Adrenal gland (tissue), 12 donors: Measurements from ENCODE around the gene CTSH. TPM values are rescaled to one million over a fixed set of nuclear protein-coding genes. Genes with fewer than 3 reads are reported as not detected.
A peak's percentile ranks its signal among the peaks of the same experiment; 100 is the strongest.
"Not testable (repeated sequence)": the region's sequence is repeated elsewhere in the genome, so short reads cannot be mapped to it uniquely, and the experiment has no call there.

Source experiments
- DNase-seq, 7 donors: peaks; one replicate each; pipeline ENCODE4 v3.0.0-alpha.2; 2019 to 2020
- H3K27ac ChIP-seq, 5 donors: fragments of 200-600 bp; sonication (generic) in 4 of 5; 1 replicate in 3 of 5; 2 replicates in 2 of 5; pipeline versions ENCODE4 v1.5.1 to v1.8.0; 2016 to 2020; ENCODE audit warnings: mild to moderate bottlenecking in 1 of 5
- H3K27me3 ChIP-seq: fragments of 200-600 bp; 2 replicates; pipeline ENCODE4 v1.8.0; 2021
- H3K36me3 ChIP-seq, 2 donors: fragments of 200-600 bp; replicated peaks in 1 of 2; 1 replicate in 1 of 2; 2 replicates in 1 of 2; pipeline versions ENCODE4 v1.5.1 to v1.8.0; 2018 to 2022
- H3K4me1 ChIP-seq, 2 donors: fragments of 200-600 bp; replicated peaks in 1 of 2; 1 replicate in 1 of 2; 2 replicates in 1 of 2; pipeline versions ENCODE4 v1.5.1 to v1.8.0; 2018 to 2021
- H3K4me3 ChIP-seq, 4 donors: fragments of 200-600 bp; sonication (generic) in 3 of 4; one replicate each; pipeline ENCODE4 v1.5.1; 2016 to 2018
- H3K9me3 ChIP-seq, 3 donors: fragments of 200-600 bp; sonication (generic) in 1 of 3; replicated peaks in 1 of 3; 1 replicate in 2 of 3; 2 replicates in 1 of 3; pipeline versions ENCODE4 v1.5.1 to v1.8.0; 2016 to 2021
- POLR2A ChIP-seq, 2 donors: fragments of 450-650 bp; IDR thresholded peaks; one replicate each; pipeline ENCODE4 v1.6.1; 2017; ENCODE audit warnings: antibody characterized with exemption in 2 of 2, mild to moderate bottlenecking in 2 of 2, moderate library complexity in 1 of 2
- WGBS, 4 donors: extraction: QIAGEN DNeasy Blood & Tissue Kit in 2 of 4; methylation state at CpG; one replicate each; pipeline versions ENCODE4 v1.1.5 to v1.1.7; 2013 to 2017; 5-methylcytosine and 5-hydroxymethylcytosine counted together
- intact Hi-C, 2 donors: fragments of 100-400 bp; cut with DNase I; formaldehyde crosslinking; loops; one replicate each; pipeline versions ENCODE4 v1.14.1 to v1.15.0; 2022 to 2023
- polyA plus RNA-seq, 3 donors: library from polyadenylated mRNA; stranded (reverse); fragments of 200-250 nt in 2 of 3; fragments of 350-450 nt in 1 of 3; fragmentation: Illumina TruSeq in 1 of 3; extraction: RNeasy Lipid Tissue Mini Kit (QIAGEN cat#74804) in 1 of 3; gene quantifications; one replicate each; pipeline ENCODE4 v1.2.3, GENCODE V29; 2013 to 2014
- total RNA-seq, 9 donors: library from RNA; depleted of rRNA in 4 of 9; stranded (reverse); fragments of >200 nt in 4 of 9; fragments of 120-200 nt in 1 of 9; fragmentation: NEBNext Ultra II Directional in 1 of 9; extraction: Animal tissue kit (Norgen Biotek cat#: 25700) in 1 of 9; gene quantifications; one replicate each; pipeline versions ENCODE4 v1.1.0 to v1.2.4, GENCODE V29; 2013 to 2023
- TF ChIP-seq, protein P1 (sequence below), 6 experiments: fragments of 450-650 bp in 4 of 6; fragments of 200-600 bp in 2 of 6; sonication (generic) in 1 of 6; IDR thresholded peaks; 1 replicate in 5 of 6; 2 replicates in 1 of 6; pipeline versions ENCODE4 v1.5.1 to v1.8.0; 2016 to 2021; ENCODE audit warnings: antibody characterized with exemption in 6 of 6, mild to moderate bottlenecking in 2 of 6, moderate library complexity in 1 of 6
- donor health status: healthy with polysubstance abuse.
- donor health status: Bipolar disorder and iron deficiency.
- donor health status: DM: yes; HTN: yes; CAD: no.
- donor health status: DM: no; HTN: no; CAD: no.
- donor health status: DM: no; HTN: no; CAD: no.
- donor health status: DM: yes; HTN: yes; CAD: no.

CTSH gene
- total and polyA plus RNA-seq, 12 donors: 24.2 to 303 (median 139) TPM

DNA sequence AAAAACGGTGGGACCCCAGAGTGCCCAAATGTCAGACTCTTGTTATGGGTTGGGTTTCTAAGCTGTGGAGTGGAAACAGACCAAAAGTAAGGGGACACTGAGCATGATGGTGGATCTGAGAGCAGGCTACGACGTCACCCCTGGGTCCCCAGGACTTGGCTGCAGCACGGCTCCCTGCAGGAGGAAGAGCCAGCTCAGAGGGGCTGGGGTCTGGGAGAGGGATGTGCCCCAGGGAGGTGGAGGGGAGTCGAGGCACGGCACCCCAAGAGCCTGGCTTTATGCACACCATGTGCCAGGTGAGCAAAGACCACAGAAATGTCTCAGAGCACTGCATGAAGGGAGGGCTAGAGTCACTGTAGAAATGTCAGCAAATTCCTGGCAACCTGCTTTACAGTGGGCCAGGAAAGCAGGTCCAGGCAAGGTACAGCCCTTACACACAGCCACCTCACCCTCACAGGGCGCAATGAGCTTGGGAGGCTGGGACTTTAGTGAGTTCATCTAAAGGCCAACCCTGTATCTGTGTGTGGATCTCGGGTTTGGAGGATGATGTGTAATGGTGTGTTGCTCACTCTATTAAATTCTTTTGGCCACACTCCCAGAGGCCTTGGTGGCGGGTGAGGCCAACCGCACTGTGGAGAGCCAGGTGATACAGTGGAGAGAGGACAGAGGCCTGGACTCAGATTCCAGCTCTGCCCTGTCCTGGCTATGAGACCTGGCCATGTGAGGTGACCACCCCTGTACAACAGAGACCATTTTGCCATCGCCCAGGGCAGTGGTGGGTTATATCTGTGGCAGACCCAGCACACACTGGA, 14.1 kb downstream of the CTSH start:
- intact Hi-C loops: no loop called here
- WGBS, 4 donors: 56 to 63% (median 60%) methylated on average over 11 of the region's 11 CpGs
- DNase-seq: peak; percentile 83 to 93 (median 90)
- peak overlapping the region in 4 of 5 donors; percentile 41 to 93 (median 70) for H3K27ac ChIP-seq
- H3K4me1 ChIP-seq: peaks cover 7 to 25% of the 10 kb centered on the region in 2 donors
- no peak overlapping the region for H3K4me3 ChIP-seq
- peaks cover 0 to 28% of the 10 kb centered on the region in 2 donors for H3K36me3 ChIP-seq
- no peaks in the 10 kb centered on the region for H3K9me3 ChIP-seq
- H3K27me3 ChIP-seq: no peaks in the 10 kb centered on the region
- peak in 1 of 2 donors; percentile 31 for TF ChIP-seq POLR2A (IDR thresholded peaks at IDR 0.05)
- TF ChIP-seq, protein P1, sequence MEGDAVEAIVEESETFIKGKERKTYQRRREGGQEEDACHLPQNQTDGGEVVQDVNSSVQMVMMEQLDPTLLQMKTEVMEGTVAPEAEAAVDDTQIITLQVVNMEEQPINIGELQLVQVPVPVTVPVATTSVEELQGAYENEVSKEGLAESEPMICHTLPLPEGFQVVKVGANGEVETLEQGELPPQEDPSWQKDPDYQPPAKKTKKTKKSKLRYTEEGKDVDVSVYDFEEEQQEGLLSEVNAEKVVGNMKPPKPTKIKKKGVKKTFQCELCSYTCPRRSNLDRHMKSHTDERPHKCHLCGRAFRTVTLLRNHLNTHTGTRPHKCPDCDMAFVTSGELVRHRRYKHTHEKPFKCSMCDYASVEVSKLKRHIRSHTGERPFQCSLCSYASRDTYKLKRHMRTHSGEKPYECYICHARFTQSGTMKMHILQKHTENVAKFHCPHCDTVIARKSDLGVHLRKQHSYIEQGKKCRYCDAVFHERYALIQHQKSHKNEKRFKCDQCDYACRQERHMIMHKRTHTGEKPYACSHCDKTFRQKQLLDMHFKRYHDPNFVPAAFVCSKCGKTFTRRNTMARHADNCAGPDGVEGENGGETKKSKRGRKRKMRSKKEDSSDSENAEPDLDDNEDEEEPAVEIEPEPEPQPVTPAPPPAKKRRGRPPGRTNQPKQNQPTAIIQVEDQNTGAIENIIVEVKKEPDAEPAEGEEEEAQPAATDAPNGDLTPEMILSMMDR (IDR thresholded peaks at IDR 0.05): no peak

DNA sequence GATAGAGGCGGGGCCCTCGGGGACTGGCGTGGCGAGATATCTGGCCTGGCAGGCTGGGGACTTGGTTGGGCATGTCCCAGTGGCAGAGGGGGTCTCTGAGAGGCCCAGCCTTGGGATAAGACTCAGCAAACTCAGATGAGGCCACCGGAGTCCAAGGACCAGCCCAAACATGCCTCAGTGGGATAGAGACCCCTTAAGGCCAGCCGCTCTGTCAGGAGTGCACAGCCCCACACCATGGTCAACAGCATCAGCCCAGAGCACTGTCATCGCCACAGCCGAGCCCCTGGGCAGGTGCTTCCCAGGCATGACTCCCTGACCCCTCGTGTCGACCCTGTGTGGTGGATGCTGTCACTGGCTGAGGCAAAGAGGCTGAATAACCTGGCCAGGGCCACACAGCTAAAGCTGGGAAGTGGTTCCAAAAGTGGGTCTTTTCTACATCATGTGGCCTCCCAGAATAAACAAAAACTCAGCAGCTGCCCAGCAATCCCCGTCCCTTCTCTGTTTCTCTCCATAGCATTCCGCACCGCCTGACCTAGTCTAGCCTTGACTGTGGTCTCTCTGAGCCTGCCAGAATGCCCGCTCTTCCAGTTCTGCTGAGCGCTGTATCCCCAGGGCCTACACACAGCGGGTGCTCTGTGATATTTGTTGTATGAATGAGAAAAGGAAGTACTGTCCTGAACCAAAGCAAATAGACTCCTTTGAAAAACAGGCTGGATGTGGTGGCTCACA, 15.1 kb downstream of the CTSH start:
- intact Hi-C loops: no loop called here
- Histone ChIP-seq H3K4me1 (peaks cover 7 to 25% of the 10 kb centered on the region in 2 donors), H3K4me3 (no peak overlapping the region), H3K27me3 (no peaks in the 10 kb centered on the region), H3K27ac (no peak overlapping the region), H3K9me3 (no peaks in the 10 kb centered on the region), H3K36me3 (peaks cover 0 to 29% of the 10 kb centered on the region in 2 donors)
- DNase-seq: peak in 2 of 7 donors; percentile 10 to 30
- no peak for TF ChIP-seq POLR2A (IDR thresholded peaks at IDR 0.05)
- TF ChIP-seq, protein P1 (IDR thresholded peaks at IDR 0.05): no peak
- 91 to 97% (median 95%) methylated on average over 10 to 16 of the region's 16 CpGs for WGBS, 4 donors

DNA sequence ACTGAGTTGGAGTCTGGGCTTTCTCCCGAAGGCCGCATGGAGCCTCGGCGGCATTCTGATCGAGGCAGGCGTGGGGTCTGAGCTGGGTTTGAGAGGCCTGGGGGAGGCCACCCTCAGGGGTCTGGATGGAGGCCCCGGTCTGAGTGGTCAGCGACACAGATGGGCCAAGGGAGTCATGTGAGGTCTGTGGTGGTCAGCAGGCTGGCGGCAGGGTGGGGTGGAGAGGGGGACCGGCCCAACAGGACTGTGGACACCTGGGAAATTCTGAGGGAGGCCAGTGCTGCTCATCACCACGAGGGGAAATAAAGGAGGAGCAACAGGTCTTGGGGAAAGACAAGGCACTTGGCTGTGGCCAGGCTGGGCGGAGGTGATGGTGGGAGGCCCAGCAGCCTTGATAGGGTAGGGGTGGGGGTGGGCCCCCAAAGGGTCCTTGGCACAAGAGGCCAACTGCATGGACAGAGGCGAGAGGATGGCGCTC, 16.2 kb downstream of the CTSH start:
- H3K27ac ChIP-seq: no peak overlapping the region
- no peak overlapping the region for H3K4me3 ChIP-seq
- 94 to 96% (median 95%) methylated on average over 14 of the region's 14 CpGs for WGBS, 4 donors
- peaks cover 0 to 24% of the 10 kb centered on the region in 2 donors for H3K36me3 ChIP-seq
- no peak for DNase-seq
- no peaks in the 10 kb centered on the region for H3K27me3 ChIP-seq
- no peaks in the 10 kb centered on the region for H3K9me3 ChIP-seq
- TF ChIP-seq POLR2A (IDR thresholded peaks at IDR 0.05): no peak
- TF ChIP-seq, protein P1 (IDR thresholded peaks at IDR 0.05): no peak
- peaks cover 7 to 16% of the 10 kb centered on the region in 2 donors for H3K4me1 ChIP-seq
- intact Hi-C loops: no loop called here

DNA sequence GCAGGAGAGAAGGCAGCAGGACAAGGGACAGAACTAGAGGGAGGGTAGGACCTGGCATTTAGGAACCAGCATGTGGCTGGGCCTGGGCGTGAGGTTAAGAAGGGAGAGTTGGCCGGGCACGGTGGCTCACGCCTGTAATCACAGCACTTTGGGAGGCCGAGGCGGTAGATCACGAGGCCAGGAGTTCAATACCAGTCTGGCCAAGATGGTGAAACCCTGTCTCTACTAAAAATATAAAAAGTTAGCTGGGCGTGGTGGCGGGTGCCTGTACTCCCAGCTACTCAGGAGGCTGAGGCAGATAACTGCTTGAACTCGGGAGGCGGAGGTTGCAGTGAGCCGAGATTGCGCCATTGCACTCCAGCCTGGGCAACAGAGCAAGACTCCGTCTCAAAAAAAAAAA, 16.7 kb downstream of the CTSH start:
- WGBS, 4 donors: 92 to 95% (median 94%) methylated on average over 13 to 14 of the region's 14 CpGs

More for the DNA sequence above, 16.7 kb downstream of the CTSH start:
- H3K36me3 ChIP-seq: peaks cover 0 to 28% of the 10 kb centered on the region in 2 donors
- H3K27me3 ChIP-seq, DNase-seq, H3K9me3 ChIP-seq, intact Hi-C loops, H3K27ac ChIP-seq, H3K4me3 ChIP-seq: not testable (repeated sequence)
- peaks cover 7 to 16% of the 10 kb centered on the region in 2 donors for H3K4me1 ChIP-seq
